ENCODE results near the gene STK11.

STK11 gene

GRCh38 chr19:1250437-1251260, 45.1 kb downstream of the STK11 start:
- DNase-seq (ENCODE audit: low read depth): no peak

GRCh38 chr19:1251330-1252220, 46.0 kb downstream of the STK11 start:
- DNase-seq (ENCODE audit: low read depth): no peak

DNA sequence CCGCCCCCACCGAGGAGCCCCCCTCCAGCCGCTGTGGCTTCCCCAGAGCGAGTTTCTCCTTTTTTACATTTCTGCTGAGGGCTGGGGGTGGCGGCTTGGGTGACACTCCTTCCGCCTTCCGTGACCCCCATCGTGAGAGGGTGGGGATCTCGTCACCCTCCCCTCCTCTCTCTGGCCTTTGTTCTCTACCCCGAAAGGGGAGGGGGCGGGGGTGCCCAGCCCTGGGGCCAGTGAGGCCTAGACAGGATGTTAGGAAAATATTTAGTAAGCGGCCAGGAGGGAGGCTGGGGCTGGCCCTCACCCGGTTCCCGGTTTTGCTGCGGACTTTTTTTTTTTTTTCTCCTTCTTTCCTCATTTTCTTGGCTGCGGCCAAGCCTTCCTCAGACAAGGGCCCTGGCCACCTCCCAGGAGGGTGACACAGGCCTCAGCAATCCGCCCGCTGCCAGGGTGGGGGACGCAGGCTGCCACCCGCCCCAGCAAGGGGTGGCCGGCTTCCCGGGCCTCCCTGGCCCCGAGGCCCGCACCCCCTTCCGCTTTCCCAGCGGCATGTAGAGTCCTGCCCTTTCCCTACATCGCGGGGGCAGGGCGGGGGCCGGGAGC, 46.7 kb downstream of the STK11 start:
- DNase-seq (ENCODE audit: low read depth): no peak

GRCh38 chr19:1252821-1253513, 47.4 kb downstream of the STK11 start:
- DNase-seq (ENCODE audit: low read depth): no peak

DNA sequence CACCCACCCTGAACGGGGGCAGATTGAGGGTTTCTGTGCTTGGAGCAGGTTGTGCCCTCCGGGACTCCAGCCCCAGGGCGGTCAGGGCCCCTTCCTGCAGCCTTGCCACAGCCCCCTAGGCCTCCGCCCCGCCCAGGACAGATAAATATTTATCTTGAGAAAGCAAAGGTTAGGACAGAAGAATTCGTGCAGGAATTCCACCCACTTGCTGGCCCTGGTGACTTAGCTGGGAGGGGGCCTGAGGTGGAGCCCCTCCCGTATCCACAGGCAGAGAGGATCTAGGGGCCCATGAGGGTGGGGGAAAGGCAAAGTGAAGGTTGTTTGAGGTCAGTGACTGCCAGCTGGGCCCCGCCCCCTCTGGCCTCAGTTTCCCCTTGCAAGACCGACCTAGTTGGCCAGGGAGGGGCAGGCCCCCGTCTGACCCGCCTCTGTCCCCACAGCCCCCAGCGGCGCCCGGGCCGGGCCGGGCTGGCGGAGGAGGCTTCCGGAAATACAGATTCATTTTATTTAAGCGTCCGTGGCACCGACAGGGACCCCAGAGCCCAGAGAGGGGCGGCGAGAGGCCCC, 48.0 kb downstream of the STK11 start:
- DNase-seq (ENCODE audit: low read depth): no peak

DNA sequence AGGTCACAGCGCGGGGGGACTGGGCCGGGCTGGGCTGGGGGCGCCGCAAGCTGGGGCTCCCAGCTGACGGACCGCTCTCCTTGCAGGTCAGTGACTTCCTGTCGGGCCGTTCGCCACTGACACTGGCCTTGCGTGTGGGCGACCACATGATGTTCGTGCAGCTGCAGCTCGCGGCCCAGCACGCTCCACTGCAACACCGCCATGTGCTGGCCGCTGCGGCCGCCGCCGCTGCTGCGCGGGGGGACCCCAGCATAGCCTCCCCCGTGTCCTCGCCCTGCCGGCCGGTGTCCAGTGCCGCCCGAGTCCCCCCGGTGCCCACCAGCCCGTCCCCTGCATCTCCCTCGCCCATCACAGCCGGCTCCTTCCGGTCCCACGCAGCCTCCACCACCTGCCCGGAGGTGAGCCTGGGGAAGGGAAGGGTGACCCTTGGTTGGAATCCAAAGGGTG, 48.5 kb downstream of the STK11 start:
- no peak for DNase-seq (ENCODE audit: low read depth)

GRCh38 chr19:1254530-1255185, 49.1 kb downstream of the STK11 start:
- no peak for DNase-seq (ENCODE audit: low read depth)

- no peak for DNase-seq (ENCODE audit: low read depth)
Measured at GRCh38 chr19:1255186-1256161, 49.9 kb downstream of the STK11 start.

DNA sequence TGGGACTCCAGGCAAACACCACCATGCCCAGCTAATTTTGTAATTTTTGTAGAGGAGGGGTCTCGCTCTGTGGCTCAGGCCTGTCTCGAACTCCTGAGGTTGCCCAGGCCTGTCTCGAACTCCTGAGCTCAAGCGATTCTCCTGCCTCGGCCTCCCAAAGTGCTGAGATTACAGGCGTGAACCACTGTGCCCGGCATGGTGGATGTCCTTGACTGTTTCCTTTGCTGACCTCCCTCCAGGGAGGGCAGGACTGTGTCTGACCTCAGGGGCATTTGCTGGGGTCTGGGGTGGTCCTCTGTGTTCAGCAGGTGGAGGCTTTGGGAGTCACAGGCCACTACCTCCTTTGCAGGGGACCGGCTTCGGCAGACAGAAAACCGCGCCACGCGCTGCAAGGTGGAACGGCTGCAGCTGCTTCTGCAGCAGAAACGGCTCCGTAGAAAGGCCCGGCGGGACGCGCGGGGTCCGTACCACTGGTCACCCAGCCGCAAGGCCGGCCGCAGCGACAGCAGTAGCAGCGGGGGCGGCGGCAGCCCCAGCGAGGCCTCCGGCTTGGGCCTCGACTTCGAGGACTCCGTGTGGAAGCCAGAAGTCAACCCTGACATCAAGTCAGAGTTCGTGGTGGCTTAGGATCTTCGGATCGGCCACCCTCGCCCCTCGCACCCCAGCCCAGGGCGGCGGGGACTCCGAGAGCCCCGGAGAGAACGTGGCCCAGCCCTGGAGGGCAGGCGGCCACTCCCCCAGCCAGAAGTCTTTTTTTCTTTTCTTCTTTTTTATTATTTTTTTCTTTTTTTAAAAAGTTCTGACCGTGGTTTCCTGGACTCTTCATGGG, 51.3 kb downstream of the STK11 start:
- DNase-seq (ENCODE audit: low read depth): no peak

DNA sequence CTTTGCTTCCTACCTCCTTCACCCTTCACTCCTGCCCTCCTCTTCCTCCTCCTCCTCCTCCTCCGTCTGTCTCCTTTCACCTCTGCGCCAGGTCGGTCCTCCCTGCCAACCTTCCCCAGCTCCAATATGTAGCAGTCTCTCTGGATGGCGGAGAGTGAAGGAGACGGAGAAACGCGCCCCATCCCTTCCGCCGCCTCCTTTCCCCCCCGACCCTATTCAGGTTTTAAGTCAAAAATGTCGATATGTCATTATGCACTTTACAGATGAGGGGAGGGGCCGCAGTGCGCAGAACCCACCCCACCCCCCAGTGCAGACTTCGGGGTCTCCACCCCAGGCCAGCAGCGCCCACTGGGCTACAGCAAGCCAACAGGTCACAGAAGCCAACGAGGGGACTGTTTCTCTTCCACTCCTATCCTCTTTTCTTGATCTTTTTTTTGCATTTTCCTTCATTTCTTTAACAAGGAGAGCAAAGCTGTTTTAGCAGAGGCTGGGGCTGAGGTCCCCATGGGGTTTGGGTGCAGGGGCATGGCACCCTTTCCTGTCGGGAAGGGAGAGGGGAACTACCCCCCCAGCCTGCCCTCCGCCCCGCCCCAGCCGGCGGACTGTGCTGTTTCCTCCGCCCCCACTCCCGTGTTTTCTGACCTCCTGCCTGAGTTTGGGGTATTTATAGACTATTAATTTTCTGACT, 52.0 kb downstream of the STK11 start:
- DNase-seq (ENCODE audit: low read depth): no peak

DNA sequence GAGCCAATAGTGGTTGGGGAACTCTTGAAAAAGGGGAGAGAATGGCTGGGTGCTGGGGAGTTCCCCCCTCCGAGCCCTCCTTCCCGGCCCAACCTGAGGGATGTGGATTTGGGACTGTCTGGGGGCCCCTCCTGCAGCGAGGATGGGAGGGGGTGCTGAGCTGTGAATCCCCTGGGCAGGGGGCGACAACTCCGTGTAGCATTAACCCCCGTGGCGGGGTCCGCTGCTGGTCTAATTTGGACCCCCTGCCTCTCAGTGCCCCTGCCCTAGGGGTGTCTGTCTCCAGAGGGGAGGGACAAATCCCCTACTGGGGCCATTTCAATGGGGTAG, 52.5 kb downstream of the STK11 start:
- no peak for DNase-seq (ENCODE audit: low read depth)

GRCh38 chr19:1258707-1259205, 53.2 kb downstream of the STK11 start:
- DNase-seq (ENCODE audit: low read depth): no peak

DNA sequence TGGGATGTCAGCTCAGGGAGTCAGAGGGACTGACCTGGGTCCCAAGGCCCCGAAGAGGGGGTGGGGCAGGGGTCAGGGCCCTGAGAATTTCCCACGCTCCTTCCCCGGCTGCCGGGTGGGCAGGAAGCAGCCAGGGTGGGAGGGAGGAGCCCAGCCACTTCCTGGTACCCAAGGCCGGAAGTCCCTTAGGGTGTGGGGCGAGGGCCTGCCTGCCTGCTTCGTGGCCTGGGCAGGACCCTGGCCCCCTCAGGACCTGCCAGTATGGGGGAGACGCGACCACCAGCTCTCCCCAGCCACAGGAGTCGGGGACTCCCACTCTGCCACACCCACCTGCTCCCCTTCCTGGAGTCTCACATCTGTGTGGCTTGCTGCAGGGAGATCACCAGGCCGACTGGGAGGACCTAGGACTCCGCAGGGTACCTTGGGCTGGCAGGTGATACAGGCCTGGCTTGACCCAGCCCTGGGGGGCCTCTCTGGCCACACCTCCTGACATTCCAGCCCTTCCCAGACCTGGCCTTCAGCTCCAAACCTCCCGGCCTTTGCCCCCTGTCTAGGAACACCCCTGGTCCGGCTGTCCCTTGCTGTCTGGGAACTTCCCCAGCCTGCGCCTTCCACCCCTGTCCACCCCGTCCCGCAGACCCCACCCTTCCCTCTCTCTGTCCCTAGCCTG, 53.8 kb downstream of the STK11 start:
- DNase-seq (ENCODE audit: low read depth): no peak

GRCh38 chr19:1259876-1260748, 54.5 kb downstream of the STK11 start:
- DNase-seq (ENCODE audit: low read depth): no peak

GRCh38 chr19:1260749-1261537, 55.4 kb downstream of the STK11 start:
- DNase-seq (ENCODE audit: low read depth): no peak

- no peak for DNase-seq (ENCODE audit: low read depth)
Measured at GRCh38 chr19:1261538-1261797, 55.9 kb downstream of the STK11 start.

Data from non-pigmented ciliary epithelial cell (primary cell).